Neural cell (in vitro differentiated cells): ENCODE measurements around the gene PKNOX2. TPM values are rescaled to one million over a fixed set of nuclear protein-coding genes. Genes with fewer than 3 reads are reported as not detected.

Experiments
- H2AFZ ChIP-seq: fragments of 200-600, 300-800 bp; sonication (generic), shearing (Covaris generic); 2 replicates; pipeline ENCODE4 v1.6.0; 2014; ENCODE audit warnings: low read depth, mild to moderate bottlenecking, antibody characterized with exemption, low read length, moderate library complexity
- H3F3A ChIP-seq: fragments of 200-600 bp; shearing (Covaris generic); 2 replicates; pipeline ENCODE4 v1.6.1; 2016; ENCODE audit warnings: mild to moderate bottlenecking, moderate library complexity, mixed read lengths, antibody characterized with exemption, low read length; ENCODE audit not compliant: insufficient read depth, poor library complexity, severe bottlenecking
- H3K27ac ChIP-seq: fragments of 200-600, 300-800 bp; sonication (generic), shearing (Covaris generic); 2 replicates; pipeline ENCODE4 v1.5.1; 2014; ENCODE audit warnings: mild to moderate bottlenecking, low read length, moderate library complexity
- H3K27me3 ChIP-seq: fragments of 300-800, 200-600 bp; sonication (generic), shearing (Covaris generic); 2 replicates; pipeline ENCODE4 v1.6.0; 2014; ENCODE audit warnings: mild to moderate bottlenecking, low read depth, low read length, moderate library complexity; ENCODE audit not compliant: insufficient read depth
- H3K36me3 ChIP-seq: fragments of 300-800, 200-600 bp; sonication (generic), shearing (Covaris generic); 2 replicates; pipeline ENCODE4 v1.5.1; 2014; ENCODE audit warnings: mild to moderate bottlenecking, antibody characterized with exemption, low read length, moderate library complexity; ENCODE audit not compliant: insufficient read depth
- H3K4me2 ChIP-seq: fragments of 300-800, 200-600 bp; sonication (generic), shearing (Covaris generic); 2 replicates; pipeline ENCODE4 v1.6.0; 2014; ENCODE audit warnings: mild to moderate bottlenecking, low read length
- H3K4me3 ChIP-seq: fragments of 300-800, 200-600 bp; sonication (generic), shearing (Covaris generic); 2 replicates; pipeline ENCODE4 v1.5.1; 2014; ENCODE audit warnings: mild to moderate bottlenecking, low read length, moderate library complexity
- H3K79me2 ChIP-seq: fragments of 200-600 bp; shearing (Covaris generic); replicated peaks from 2 replicates; pipeline ENCODE4 v1.6.0; 2014; ENCODE audit warnings: mild to moderate bottlenecking, low read length, moderate library complexity; ENCODE audit not compliant: insufficient read depth
- H3K9ac ChIP-seq: fragments of 300-800, 200-600 bp; sonication (generic), shearing (Covaris generic); 2 replicates; pipeline ENCODE4 v1.6.1; 2016; ENCODE audit warnings: mild to moderate bottlenecking, low read length, mixed read lengths
- H3K9me2 ChIP-seq: fragments of 200-600 bp; shearing (Covaris generic); 2 replicates; pipeline ENCODE4 v1.6.1; 2016; ENCODE audit warnings: mild to moderate bottlenecking, low read length, mixed read lengths; ENCODE audit not compliant: insufficient read depth
- H3K9me3 ChIP-seq: fragments of 200-600, 300-800 bp; sonication (generic), shearing (Covaris generic); 2 replicates; pipeline ENCODE4 v1.6.1; 2016; ENCODE audit warnings: mild to moderate bottlenecking, mixed run types, low read length, moderate library complexity, mixed read lengths
- H4K20me1 ChIP-seq: fragments of 200-600 bp; shearing (Covaris generic); 2 replicates; pipeline ENCODE4 v1.6.1; 2016; ENCODE audit warnings: mild to moderate bottlenecking, mixed run types; ENCODE audit not compliant: insufficient read depth
- EP300 ChIP-seq: fragments of 450-650 bp; conservative IDR thresholded peaks from 2 replicates; pipeline ENCODE4 v1.6.1; 2014; ENCODE audit warnings: antibody characterized with exemption, mild to moderate bottlenecking, moderate library complexity; ENCODE audit not compliant: poor library complexity, severe bottlenecking
- EZH2 ChIP-seq: fragments of 200-600, 300-800 bp; shearing (Covaris generic), sonication (generic); IDR thresholded peaks from 2 replicates; pipeline ENCODE4 v1.6.1; 2014; ENCODE audit warnings: antibody characterized with exemption, low read length, borderline replicate concordance, mild to moderate bottlenecking; ENCODE audit not compliant: insufficient read depth, poor library complexity, severe bottlenecking
- MXI1 ChIP-seq: fragments of 450-650 bp; conservative IDR thresholded peaks from 2 replicates; pipeline ENCODE4 v1.6.1; 2014; ENCODE audit warnings: antibody characterized with exemption, mild to moderate bottlenecking; ENCODE audit not compliant: poor library complexity, severe bottlenecking
- POLR2AphosphoS5 ChIP-seq: IDR thresholded peaks from 2 replicates; pipeline ENCODE4 v1.6.1; 2012
- RAD21 ChIP-seq: fragments of 450-650 bp; conservative IDR thresholded peaks from 2 replicates; pipeline ENCODE4 v1.6.1; 2014; ENCODE audit warnings: antibody characterized with exemption, mild to moderate bottlenecking, moderate library complexity
- SMC3 ChIP-seq: fragments of 450-650 bp; conservative IDR thresholded peaks from 2 replicates; pipeline ENCODE4 v1.6.1; 2014; ENCODE audit warnings: antibody characterized with exemption, mild to moderate bottlenecking, moderate library complexity; ENCODE audit not compliant: poor library complexity
- TAF1 ChIP-seq: IDR thresholded peaks from 2 replicates; pipeline ENCODE4 v1.6.1; 2012; ENCODE audit warnings: low read depth
- polyA plus RNA-seq: library from polyadenylated mRNA; depleted of rRNA; stranded (reverse); fragments of >200 nt; gene quantifications from 2 replicates; pipeline ENCODE4 v1.2.3, GENCODE V29; 2014
- TF ChIP-seq, protein P1 (sequence below): fragments of 450-650 bp; IDR thresholded peaks from 2 replicates; pipeline ENCODE4 v1.5.1; 2014; ENCODE audit warnings: antibody characterized with exemption, mild to moderate bottlenecking, moderate library complexity; ENCODE audit not compliant: poor library complexity, severe bottlenecking
- TF ChIP-seq, protein P2 (sequence below): IDR thresholded peaks from 2 replicates; pipeline ENCODE4 v1.6.1; 2012; ENCODE audit warnings: borderline replicate concordance

Gene PKNOX2
- polyA plus RNA-seq, 1 donor from 2014 or later, result 0.99 TPM

DNA sequence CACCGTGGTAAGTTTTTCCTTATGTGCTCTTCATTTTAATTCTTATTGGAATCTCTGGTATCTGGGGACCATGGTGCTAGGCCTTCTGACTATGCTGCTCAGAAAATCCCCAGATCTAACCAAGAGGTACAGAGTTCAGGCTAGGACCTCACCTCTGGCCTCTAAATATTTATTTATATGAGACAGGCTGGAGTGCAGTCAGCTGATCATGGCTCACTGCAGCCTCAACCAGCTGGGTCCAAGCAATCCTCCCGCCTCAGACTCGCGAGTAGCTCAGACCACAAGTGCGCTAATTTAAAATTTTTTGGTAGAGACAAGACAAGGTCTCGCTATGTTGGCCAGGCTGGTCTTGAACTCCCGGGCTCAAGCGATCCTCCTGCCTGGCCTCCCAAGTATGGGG, 38.4 kb downstream of the PKNOX2 start:
- H3K4me3 ChIP-seq, result no peak overlapping the region

DNA sequence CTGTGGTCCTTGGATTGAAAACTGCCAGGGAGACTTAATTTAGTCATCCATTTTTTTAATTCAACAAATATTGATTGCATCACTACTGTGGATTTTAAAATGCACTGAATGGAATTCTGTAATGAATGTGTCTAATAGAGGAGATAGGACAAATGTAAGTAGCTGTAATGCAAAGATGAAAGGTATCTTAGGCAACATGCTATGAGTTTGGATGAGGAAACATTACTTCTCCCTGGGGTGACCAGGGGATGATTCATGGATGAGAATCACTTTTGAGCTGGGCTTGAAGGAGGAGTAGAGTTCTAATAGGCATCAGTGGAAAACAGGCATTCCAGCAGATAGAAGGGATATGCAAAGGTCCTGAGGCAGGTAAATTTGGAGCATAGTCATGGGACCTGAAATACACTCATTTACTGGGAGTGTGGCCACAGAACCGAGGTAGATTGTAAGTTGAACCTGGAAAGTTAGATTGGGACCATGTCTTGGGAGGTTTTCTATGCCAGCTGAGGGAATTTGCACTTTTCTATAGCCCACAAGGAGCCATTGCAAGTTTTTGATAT, 43.4 kb downstream of the PKNOX2 start:
- Histone ChIP-seq H3K9me3 (no peaks in the 10 kb centered on the region), H3K79me2 (no peaks in the 10 kb centered on the region), H3K4me3 (no peak overlapping the region), H3K9ac (no peak overlapping the region), H3K36me3 (no peaks in the 10 kb centered on the region), H3K9me2 (no peaks in the 10 kb centered on the region), H3K4me2 (no peak overlapping the region), H4K20me1 (no peaks in the 10 kb centered on the region), H3K27me3 (no peaks in the 10 kb centered on the region), H3K27ac (no peak overlapping the region), H2AFZ (no peak overlapping the region), H3F3A (no peaks in the 10 kb centered on the region)
- TF ChIP-seq, protein P1, sequence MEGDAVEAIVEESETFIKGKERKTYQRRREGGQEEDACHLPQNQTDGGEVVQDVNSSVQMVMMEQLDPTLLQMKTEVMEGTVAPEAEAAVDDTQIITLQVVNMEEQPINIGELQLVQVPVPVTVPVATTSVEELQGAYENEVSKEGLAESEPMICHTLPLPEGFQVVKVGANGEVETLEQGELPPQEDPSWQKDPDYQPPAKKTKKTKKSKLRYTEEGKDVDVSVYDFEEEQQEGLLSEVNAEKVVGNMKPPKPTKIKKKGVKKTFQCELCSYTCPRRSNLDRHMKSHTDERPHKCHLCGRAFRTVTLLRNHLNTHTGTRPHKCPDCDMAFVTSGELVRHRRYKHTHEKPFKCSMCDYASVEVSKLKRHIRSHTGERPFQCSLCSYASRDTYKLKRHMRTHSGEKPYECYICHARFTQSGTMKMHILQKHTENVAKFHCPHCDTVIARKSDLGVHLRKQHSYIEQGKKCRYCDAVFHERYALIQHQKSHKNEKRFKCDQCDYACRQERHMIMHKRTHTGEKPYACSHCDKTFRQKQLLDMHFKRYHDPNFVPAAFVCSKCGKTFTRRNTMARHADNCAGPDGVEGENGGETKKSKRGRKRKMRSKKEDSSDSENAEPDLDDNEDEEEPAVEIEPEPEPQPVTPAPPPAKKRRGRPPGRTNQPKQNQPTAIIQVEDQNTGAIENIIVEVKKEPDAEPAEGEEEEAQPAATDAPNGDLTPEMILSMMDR, result no peak
- TF ChIP-seq TAF1 (no peak), EZH2 (no peak), MXI1 (no peak), POLR2AphosphoS5 (no peak), RAD21 (no peak), EP300 (no peak), SMC3 (no peak)
- TF ChIP-seq, protein P2, sequence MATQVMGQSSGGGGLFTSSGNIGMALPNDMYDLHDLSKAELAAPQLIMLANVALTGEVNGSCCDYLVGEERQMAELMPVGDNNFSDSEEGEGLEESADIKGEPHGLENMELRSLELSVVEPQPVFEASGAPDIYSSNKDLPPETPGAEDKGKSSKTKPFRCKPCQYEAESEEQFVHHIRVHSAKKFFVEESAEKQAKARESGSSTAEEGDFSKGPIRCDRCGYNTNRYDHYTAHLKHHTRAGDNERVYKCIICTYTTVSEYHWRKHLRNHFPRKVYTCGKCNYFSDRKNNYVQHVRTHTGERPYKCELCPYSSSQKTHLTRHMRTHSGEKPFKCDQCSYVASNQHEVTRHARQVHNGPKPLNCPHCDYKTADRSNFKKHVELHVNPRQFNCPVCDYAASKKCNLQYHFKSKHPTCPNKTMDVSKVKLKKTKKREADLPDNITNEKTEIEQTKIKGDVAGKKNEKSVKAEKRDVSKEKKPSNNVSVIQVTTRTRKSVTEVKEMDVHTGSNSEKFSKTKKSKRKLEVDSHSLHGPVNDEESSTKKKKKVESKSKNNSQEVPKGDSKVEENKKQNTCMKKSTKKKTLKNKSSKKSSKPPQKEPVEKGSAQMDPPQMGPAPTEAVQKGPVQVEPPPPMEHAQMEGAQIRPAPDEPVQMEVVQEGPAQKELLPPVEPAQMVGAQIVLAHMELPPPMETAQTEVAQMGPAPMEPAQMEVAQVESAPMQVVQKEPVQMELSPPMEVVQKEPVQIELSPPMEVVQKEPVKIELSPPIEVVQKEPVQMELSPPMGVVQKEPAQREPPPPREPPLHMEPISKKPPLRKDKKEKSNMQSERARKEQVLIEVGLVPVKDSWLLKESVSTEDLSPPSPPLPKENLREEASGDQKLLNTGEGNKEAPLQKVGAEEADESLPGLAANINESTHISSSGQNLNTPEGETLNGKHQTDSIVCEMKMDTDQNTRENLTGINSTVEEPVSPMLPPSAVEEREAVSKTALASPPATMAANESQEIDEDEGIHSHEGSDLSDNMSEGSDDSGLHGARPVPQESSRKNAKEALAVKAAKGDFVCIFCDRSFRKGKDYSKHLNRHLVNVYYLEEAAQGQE, result no peak

More for the DNA sequence above, 38.4 kb downstream of the PKNOX2 start:
- Histone ChIP-seq H3K79me2 (no peaks in the 10 kb centered on the region), H3K9ac (no peak overlapping the region), H3K4me2 (no peak overlapping the region), H2AFZ (no peak overlapping the region), H3K27me3 (no peaks in the 10 kb centered on the region), H3K27ac (no peak overlapping the region), H3K9me2 (no peaks in the 10 kb centered on the region), H4K20me1 (no peaks in the 10 kb centered on the region), H3K9me3 (no peaks in the 10 kb centered on the region), H3K36me3 (no peaks in the 10 kb centered on the region), H3F3A (no peaks in the 10 kb centered on the region)
- TF ChIP-seq EZH2 (no peak), SMC3 (no peak)

DNA sequence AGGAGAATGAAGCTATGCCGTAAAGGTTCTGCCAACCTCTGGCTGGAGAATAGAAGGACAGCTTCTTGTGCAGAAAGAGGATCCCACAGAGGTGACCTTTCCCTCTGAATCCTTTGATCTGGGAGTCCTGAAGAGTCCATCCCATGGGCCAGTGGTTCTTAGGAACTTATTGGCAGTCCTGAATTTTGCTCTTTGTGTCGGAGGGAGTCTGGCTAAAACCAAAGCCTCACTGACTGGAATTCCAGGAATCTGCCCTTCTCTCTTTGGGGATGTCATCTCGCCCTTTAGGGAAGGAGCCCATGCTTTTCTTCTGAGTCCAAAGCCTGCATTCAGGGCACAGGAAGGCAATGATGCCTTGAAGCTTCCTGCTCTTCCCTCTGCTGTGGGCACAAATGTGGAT, 45.5 kb downstream of the PKNOX2 start:
- H3K9me2 ChIP-seq, result no peaks in the 10 kb centered on the region
- no peak overlapping the region for H2AFZ ChIP-seq
- H3K27me3 ChIP-seq, result no peaks in the 10 kb centered on the region
- H3K27ac ChIP-seq, result no peak overlapping the region
- H3K36me3 ChIP-seq, result no peaks in the 10 kb centered on the region
- no peaks in the 10 kb centered on the region for H3F3A ChIP-seq
- no peak overlapping the region for H3K4me2 ChIP-seq
- H4K20me1 ChIP-seq, result no peaks in the 10 kb centered on the region
- no peaks in the 10 kb centered on the region for H3K9me3 ChIP-seq
- no peaks in the 10 kb centered on the region for H3K79me2 ChIP-seq
- TF ChIP-seq, protein P2, result no peak
- TF ChIP-seq SMC3 (no peak), POLR2AphosphoS5 (no peak), RAD21 (no peak), TAF1 (no peak), EZH2 (no peak), MXI1 (no peak), EP300 (no peak)
- TF ChIP-seq, protein P1, result no peak
- no peak overlapping the region for H3K9ac ChIP-seq
- H3K4me3 ChIP-seq, result no peak overlapping the region
